ENCODE data around the gene ATP2B2. TPM values are rescaled to one million over a fixed set of nuclear protein-coding genes. Genes with fewer than 3 reads are reported as not detected.
A peak's percentile ranks its signal among the peaks of the same experiment; 100 is the strongest.

The ATP2B2 gene
- polyA plus RNA-seq, 3 donors = not detected

DNA sequence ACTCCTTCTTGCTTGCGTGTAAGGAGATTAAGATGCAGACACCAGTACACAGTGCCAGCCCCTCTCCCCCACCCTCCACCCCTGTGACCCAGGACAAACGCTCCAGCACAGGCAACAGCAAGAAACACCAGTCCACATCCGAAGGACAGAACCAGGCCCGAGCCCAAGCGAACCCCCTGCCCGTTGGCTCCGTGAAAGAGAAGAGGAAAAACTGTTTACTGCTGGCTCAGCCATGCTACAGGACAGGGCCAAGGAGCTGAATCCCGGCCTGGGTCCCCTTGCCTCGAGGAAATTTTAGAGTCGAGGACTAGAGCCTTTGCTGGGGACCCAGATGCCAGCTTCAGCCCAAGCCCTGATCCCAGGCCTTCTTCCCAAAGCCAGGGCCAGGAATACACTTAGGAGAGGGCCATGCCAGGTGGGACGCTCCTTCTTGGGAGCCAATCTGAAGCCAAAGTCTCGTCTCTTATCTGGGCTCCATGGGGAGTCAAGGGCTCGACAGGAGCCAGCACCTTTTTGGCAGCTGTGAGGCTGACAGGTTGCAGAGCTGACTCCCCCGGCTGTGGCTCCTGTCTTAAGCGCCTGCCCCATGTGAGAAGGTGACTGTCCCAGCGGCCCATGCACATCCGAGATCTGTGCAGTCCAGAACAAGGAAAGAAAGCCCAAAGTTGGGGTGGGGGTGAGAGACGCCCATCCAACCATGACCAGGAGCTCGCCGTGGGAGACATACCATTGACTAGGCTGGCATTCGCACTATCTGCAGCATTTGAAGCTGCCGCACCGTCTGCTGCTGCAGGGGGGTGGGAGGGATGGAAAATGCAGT, 120.6 kb downstream of the ATP2B2 start:
- peaks cover 14 to 20% of the 10 kb centered on the region in 2 donors for H3K9me3 ChIP-seq (replicated peaks in 1 of 2; ENCODE audit: control insufficient read depth in 1 of 2, insufficient read depth in 1 of 2, low read length in 2 of 2)
- Mint-ChIP-seq H3K27me3 (ENCODE audit: low read depth in 3 of 3) (peaks cover 3 to 6% (median 5%) of the 10 kb centered on the region in 3 donors), H3K27ac (peak overlapping the region in 1 of 7 donors; percentile 15), H3K4me3 (no peak overlapping the region), H3K4me1 (peaks cover 8% of the 10 kb centered on the region), H3K9me3 (peaks cover 7 to 29% (median 22%) of the 10 kb centered on the region in 7 donors), H3K36me3 (peaks cover 0 to 3% of the 10 kb centered on the region in 2 donors)
- 90% methylated on average over 21 of the region's 23 CpGs for WGBS (ENCODE audit: insufficient coverage)
- no peak overlapping the region for H3K9ac ChIP-seq (ENCODE audit: insufficient read depth, low read length, poor library complexity, severe bottlenecking)
- H3K4me3 ChIP-seq (replicated peaks in 1 of 3; ENCODE audit: low read depth in 2 of 3, low read length in 3 of 3) = no peak overlapping the region
- no peaks in the 10 kb centered on the region for H3K36me3 ChIP-seq (replicated peaks in 1 of 2; ENCODE audit: control insufficient read depth in 1 of 2, insufficient read depth in 2 of 2, low read length in 2 of 2)
- no peak overlapping the region for H3K27ac ChIP-seq (ENCODE audit: low read depth in 1 of 2, low read length in 2 of 2)
- H3K4me2 ChIP-seq (replicated peaks; ENCODE audit: extremely low read depth, low read length, poor library complexity, severe bottlenecking) = no peak overlapping the region
- no peak overlapping the region for H2AFZ ChIP-seq (ENCODE audit: insufficient read depth, low read depth, low read length, poor library complexity, severe bottlenecking)
- peaks cover 2 to 3% of the 10 kb centered on the region in 2 donors for H3K4me1 ChIP-seq (ENCODE audit: control insufficient read depth in 1 of 2, insufficient read depth in 2 of 2, low read length in 2 of 2)
- H3K27me3 ChIP-seq (ENCODE audit: control insufficient read depth in 2 of 2, insufficient read depth in 2 of 2, low read length in 2 of 2) = no peaks in the 10 kb centered on the region
- H4K20me1 ChIP-seq (ENCODE audit: insufficient read depth, low read length) = no peaks in the 10 kb centered on the region
- intact Hi-C loops (cut with micrococcal nuclease) = no loop called here
- no peak for DNase-seq
- TF ChIP-seq, protein P1, sequence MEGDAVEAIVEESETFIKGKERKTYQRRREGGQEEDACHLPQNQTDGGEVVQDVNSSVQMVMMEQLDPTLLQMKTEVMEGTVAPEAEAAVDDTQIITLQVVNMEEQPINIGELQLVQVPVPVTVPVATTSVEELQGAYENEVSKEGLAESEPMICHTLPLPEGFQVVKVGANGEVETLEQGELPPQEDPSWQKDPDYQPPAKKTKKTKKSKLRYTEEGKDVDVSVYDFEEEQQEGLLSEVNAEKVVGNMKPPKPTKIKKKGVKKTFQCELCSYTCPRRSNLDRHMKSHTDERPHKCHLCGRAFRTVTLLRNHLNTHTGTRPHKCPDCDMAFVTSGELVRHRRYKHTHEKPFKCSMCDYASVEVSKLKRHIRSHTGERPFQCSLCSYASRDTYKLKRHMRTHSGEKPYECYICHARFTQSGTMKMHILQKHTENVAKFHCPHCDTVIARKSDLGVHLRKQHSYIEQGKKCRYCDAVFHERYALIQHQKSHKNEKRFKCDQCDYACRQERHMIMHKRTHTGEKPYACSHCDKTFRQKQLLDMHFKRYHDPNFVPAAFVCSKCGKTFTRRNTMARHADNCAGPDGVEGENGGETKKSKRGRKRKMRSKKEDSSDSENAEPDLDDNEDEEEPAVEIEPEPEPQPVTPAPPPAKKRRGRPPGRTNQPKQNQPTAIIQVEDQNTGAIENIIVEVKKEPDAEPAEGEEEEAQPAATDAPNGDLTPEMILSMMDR (IDR thresholded peaks at IDR 0.05) = no peak
- H3K79me2 ChIP-seq (ENCODE audit: insufficient read depth, low read length) = no peaks in the 10 kb centered on the region

GRCh38 chr3:10383850-10384248, 121.5 kb downstream of the ATP2B2 start:
- TF ChIP-seq, protein P1 (IDR thresholded peaks at IDR 0.05) = no peak
- Histone ChIP-seq H3K27me3 (ENCODE audit: control insufficient read depth in 2 of 2, insufficient read depth in 2 of 2, low read length in 2 of 2) (no peaks in the 10 kb centered on the region), H3K4me2 (replicated peaks; ENCODE audit: extremely low read depth, low read length, poor library complexity, severe bottlenecking) (no peak overlapping the region), H3K4me1 (ENCODE audit: control insufficient read depth in 1 of 2, insufficient read depth in 2 of 2, low read length in 2 of 2) (no peaks in the 10 kb centered on the region), H4K20me1 (ENCODE audit: insufficient read depth, low read length) (no peaks in the 10 kb centered on the region), H3K27ac (ENCODE audit: low read depth in 1 of 2, low read length in 2 of 2) (no peak overlapping the region), H2AFZ (ENCODE audit: insufficient read depth, low read depth, low read length, poor library complexity, severe bottlenecking) (no peak overlapping the region), H3K4me3 (replicated peaks in 1 of 3; ENCODE audit: low read depth in 2 of 3, low read length in 3 of 3) (no peak overlapping the region), H3K9ac (ENCODE audit: insufficient read depth, low read length, poor library complexity, severe bottlenecking) (no peak overlapping the region), H3K79me2 (ENCODE audit: insufficient read depth, low read length) (no peaks in the 10 kb centered on the region), H3K9me3 (replicated peaks in 1 of 2; ENCODE audit: control insufficient read depth in 1 of 2, insufficient read depth in 1 of 2, low read length in 2 of 2) (peaks cover 14 to 20% of the 10 kb centered on the region in 2 donors), H3K36me3 (replicated peaks in 1 of 2; ENCODE audit: control insufficient read depth in 1 of 2, insufficient read depth in 2 of 2, low read length in 2 of 2) (no peaks in the 10 kb centered on the region)
- Mint-ChIP-seq H3K4me3 (no peak overlapping the region), H3K27me3 (ENCODE audit: low read depth in 3 of 3) (peaks cover 3 to 6% (median 5%) of the 10 kb centered on the region in 3 donors), H3K4me1 (no peaks in the 10 kb centered on the region), H3K9me3 (peaks cover 7 to 29% (median 22%) of the 10 kb centered on the region in 7 donors), H3K27ac (peak overlapping the region in 1 of 7 donors; percentile 50), H3K36me3 (no peaks in the 10 kb centered on the region)
- intact Hi-C loops (cut with micrococcal nuclease) = no loop called here
- no peak for DNase-seq
- 100% methylated on average over 4 of the region's 4 CpGs for WGBS (ENCODE audit: insufficient coverage)
